Body of pancreas (tissue), 4 donors: ENCODE measurements around the gene MAML3. TPM values are rescaled to one million over a fixed set of nuclear protein-coding genes. Genes with fewer than 3 reads are reported as not detected.

Experiments
- ATAC-seq: fragments of 150-250 bp; one replicate; pipeline ENCODE4 v1.9.1; 2016
- DNase-seq, 4 donors: peaks; one replicate each; pipeline ENCODE4 v3.0.0-alpha.2; 2019
- H3K27ac ChIP-seq, 4 donors: fragments of 200-600 bp; sonication (generic); 1 replicate in 3 of 4; 2 replicates in 1 of 4; pipeline versions ENCODE4 v1.5.1 to v1.6.1; 2016 to 2019; ENCODE audit warnings: mild to moderate bottlenecking in 1 of 4, mixed read lengths in 1 of 4, moderate library complexity in 1 of 4
- H3K27me3 ChIP-seq, 2 donors: fragments of 200-600 bp; sonication (generic); one replicate each; pipeline ENCODE4 v1.6.0; 2016; ENCODE audit warnings: mild to moderate bottlenecking in 1 of 2
- H3K36me3 ChIP-seq, 2 donors: fragments of 200-600 bp; sonication (generic); replicated peaks in 1 of 2; 2 replicates each; pipeline ENCODE4 v1.5.1; 2016; ENCODE audit warnings: low read depth in 2 of 2; ENCODE audit not compliant: insufficient read depth in 1 of 2
- H3K4me1 ChIP-seq: fragments of 200-600 bp; sonication (generic); one replicate; pipeline ENCODE4 v1.6.0; 2016
- H3K4me3 ChIP-seq, 2 donors: fragments of 200-600 bp; sonication (generic); 1 replicate in 1 of 2; 2 replicates in 1 of 2; pipeline ENCODE4 v1.5.1; 2016 to 2019
- H3K9me3 ChIP-seq, 3 donors: fragments of 200-600 bp; sonication (generic); 1 replicate in 2 of 3; 2 replicates in 1 of 3; pipeline ENCODE4 v1.5.1; 2016
- POLR2A ChIP-seq, 3 donors: fragments of 450-650 bp; IDR thresholded peaks; one replicate each; pipeline ENCODE4 v1.6.1; 2016; ENCODE audit warnings: antibody characterized with exemption in 3 of 3, mild to moderate bottlenecking in 2 of 3
- WGBS, 2 donors: methylation state at CpG; one replicate each; pipeline ENCODE4 v1.1.5; 2017; 5-methylcytosine and 5-hydroxymethylcytosine counted together
- intact Hi-C: fragments of 100-400 bp; cut with DNase I; formaldehyde crosslinking; loops from one replicate; pipeline ENCODE4 v1.15.1; 2023
- total RNA-seq, 2 donors: library from RNA; depleted of rRNA; stranded (reverse); fragments of >200 nt; gene quantifications; one replicate each; pipeline ENCODE4 v1.1.0, GENCODE V29; 2016
- TF ChIP-seq, protein P1 (sequence below), 7 experiments: fragments of 450-650 bp in 4 of 7; fragments of 200-600 bp in 3 of 7; sonication (generic) in 3 of 7; IDR thresholded peaks; one replicate each; pipeline ENCODE4 v1.5.1; 2016 to 2019; ENCODE audit warnings: antibody characterized with exemption in 7 of 7

The MAML3 gene
- total RNA-seq, 2 donors from 2014 or later = 11.2 to 11.4 TPM

DNA sequence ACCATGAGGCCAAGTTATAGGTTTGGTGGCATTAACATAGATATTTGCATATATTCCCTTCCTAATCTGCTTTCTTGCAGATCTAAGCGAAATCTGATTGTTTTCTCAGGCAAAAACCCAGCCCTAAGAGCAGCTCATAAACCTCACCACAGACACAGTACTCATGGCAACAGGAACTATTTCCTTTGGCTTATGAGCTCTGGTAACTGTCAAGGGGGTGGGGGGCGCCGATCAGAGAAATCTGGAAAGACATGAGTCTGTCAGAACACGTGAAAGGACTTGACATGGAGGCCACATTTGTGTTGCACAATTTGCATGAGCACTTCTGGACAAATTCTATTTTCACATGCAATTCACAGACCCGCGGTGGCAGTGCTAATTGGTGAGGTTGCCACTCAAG, 404.6 kb downstream of the MAML3 start:
- 82 to 89% methylated on average over 6 of the region's 6 CpGs for WGBS, 2 donors
- Histone ChIP-seq H3K9me3 (no peaks in the 10 kb centered on the region), H3K27me3 (no peaks in the 10 kb centered on the region), H3K4me1 (no peaks in the 10 kb centered on the region), H3K36me3 (no peaks in the 10 kb centered on the region), H3K27ac (no peak overlapping the region), H3K4me3 (no peak overlapping the region)
- ATAC-seq (no peak), DNase-seq (no peak)
- TF ChIP-seq, protein P1, sequence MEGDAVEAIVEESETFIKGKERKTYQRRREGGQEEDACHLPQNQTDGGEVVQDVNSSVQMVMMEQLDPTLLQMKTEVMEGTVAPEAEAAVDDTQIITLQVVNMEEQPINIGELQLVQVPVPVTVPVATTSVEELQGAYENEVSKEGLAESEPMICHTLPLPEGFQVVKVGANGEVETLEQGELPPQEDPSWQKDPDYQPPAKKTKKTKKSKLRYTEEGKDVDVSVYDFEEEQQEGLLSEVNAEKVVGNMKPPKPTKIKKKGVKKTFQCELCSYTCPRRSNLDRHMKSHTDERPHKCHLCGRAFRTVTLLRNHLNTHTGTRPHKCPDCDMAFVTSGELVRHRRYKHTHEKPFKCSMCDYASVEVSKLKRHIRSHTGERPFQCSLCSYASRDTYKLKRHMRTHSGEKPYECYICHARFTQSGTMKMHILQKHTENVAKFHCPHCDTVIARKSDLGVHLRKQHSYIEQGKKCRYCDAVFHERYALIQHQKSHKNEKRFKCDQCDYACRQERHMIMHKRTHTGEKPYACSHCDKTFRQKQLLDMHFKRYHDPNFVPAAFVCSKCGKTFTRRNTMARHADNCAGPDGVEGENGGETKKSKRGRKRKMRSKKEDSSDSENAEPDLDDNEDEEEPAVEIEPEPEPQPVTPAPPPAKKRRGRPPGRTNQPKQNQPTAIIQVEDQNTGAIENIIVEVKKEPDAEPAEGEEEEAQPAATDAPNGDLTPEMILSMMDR (IDR thresholded peaks at IDR 0.05) = no peak
- no peak for TF ChIP-seq POLR2A (IDR thresholded peaks at IDR 0.05)
- intact Hi-C loops = no loop called here

- no peaks in the 10 kb centered on the region for H3K36me3 ChIP-seq
- DNase-seq (no peak), ATAC-seq (no peak)
- H3K27ac ChIP-seq = no peak overlapping the region
- intact Hi-C loops = no loop called here
- no peaks in the 10 kb centered on the region for H3K27me3 ChIP-seq
- no peaks in the 10 kb centered on the region for H3K9me3 ChIP-seq
- no peak overlapping the region for H3K4me3 ChIP-seq
- no peak for TF ChIP-seq POLR2A (IDR thresholded peaks at IDR 0.05)
- 84 to 89% methylated on average over 12 of the region's 12 CpGs for WGBS, 2 donors
- H3K4me1 ChIP-seq = no peaks in the 10 kb centered on the region
Measured at GRCh38 chr4:139746431-139747171, 407.4 kb downstream of the MAML3 start.

- peaks cover 13% of the 10 kb centered on the region for H3K4me1 ChIP-seq
- DNase-seq (no peak), ATAC-seq (no peak)
- intact Hi-C loops = no loop called here
- no peaks in the 10 kb centered on the region for H3K27me3 ChIP-seq
- H3K36me3 ChIP-seq = no peaks in the 10 kb centered on the region
- WGBS, 2 donors = 86 to 90% methylated on average over 6 of the region's 6 CpGs
- no peak overlapping the region for H3K27ac ChIP-seq
- no peak for TF ChIP-seq POLR2A (IDR thresholded peaks at IDR 0.05)
- TF ChIP-seq, protein P1 (IDR thresholded peaks at IDR 0.05) = no peak
- H3K4me3 ChIP-seq = no peak overlapping the region
- no peaks in the 10 kb centered on the region for H3K9me3 ChIP-seq
Measured at GRCh38 chr4:139745111-139745639, 408.8 kb downstream of the MAML3 start.

- Histone ChIP-seq H3K27me3 (no peaks in the 10 kb centered on the region), H3K36me3 (no peaks in the 10 kb centered on the region), H3K9me3 (no peaks in the 10 kb centered on the region), H3K4me3 (no peak overlapping the region), H3K27ac (no peak overlapping the region), H3K4me1 (peaks cover 18% of the 10 kb centered on the region)
- ATAC-seq (no peak), DNase-seq (no peak)
- WGBS, 2 donors = 85 to 88% methylated on average over 1 of the region's 1 CpG
- intact Hi-C loops = no loop called here
- TF ChIP-seq, protein P1 (IDR thresholded peaks at IDR 0.05) = no peak
- no peak for TF ChIP-seq POLR2A (IDR thresholded peaks at IDR 0.05)
Measured at GRCh38 chr4:139744232-139744631, 409.8 kb downstream of the MAML3 start.

DNA sequence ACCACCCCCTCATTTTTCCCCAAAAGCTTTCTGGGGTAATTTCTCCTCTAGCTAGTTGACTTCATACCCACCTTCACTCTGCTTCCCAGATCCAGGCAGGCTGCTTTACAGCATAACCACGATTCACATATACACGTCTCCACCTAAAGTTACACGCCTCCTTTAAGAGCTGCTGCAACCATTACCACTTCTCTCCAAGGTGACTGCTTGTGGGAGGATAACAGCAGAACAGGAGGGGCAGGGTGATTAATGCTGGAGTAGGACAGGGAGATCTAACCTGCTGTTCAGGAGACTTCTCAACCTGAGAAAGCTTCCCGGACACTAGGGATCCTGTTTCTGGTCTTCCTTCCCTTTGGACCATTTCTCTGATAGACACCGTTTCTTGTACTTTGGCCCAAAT, 411.0 kb downstream of the MAML3 start:
- H3K36me3 ChIP-seq = no peaks in the 10 kb centered on the region
- no peak overlapping the region for H3K27ac ChIP-seq
- ATAC-seq (no peak), DNase-seq (no peak)
- H3K27me3 ChIP-seq = no peaks in the 10 kb centered on the region
- no peak for TF ChIP-seq POLR2A (IDR thresholded peaks at IDR 0.05)
- TF ChIP-seq, protein P1 (IDR thresholded peaks at IDR 0.05) = no peak
- no peak overlapping the region for H3K4me3 ChIP-seq
- H3K9me3 ChIP-seq = no peaks in the 10 kb centered on the region
- H3K4me1 ChIP-seq = peaks cover 18% of the 10 kb centered on the region
- WGBS, 2 donors = 69 to 73% methylated on average over 5 of the region's 5 CpGs
- intact Hi-C loops = no loop called here
